ENCODE data around the gene UTP18. TPM values are rescaled to one million over a fixed set of nuclear protein-coding genes. Genes with fewer than 3 reads are reported as not detected.

Gene UTP18
- 33.6 and 42.7 TPM in 2 replicates for total RNA-seq

GRCh38 chr17:51260237-51261023 lies at the start of gene UTP18:
Gene UTP18, plus strand, starts transcription at chr17:51260546. Its CDS starts 39 bp downstream, at chr17:51260585.

GRCh38 chr17:51259564-51260236 lies 646 bp upstream of the UTP18 start, which contains the start of gene MBTD1:
Gene MBTD1, minus strand, starts transcription at chr17:51260049. Its CDS starts 34,888 bp downstream, at chr17:51225161.

Other genes starting within 250 kb of the UTP18 start
- gene SPAG9, start 139.7 kb upstream of the UTP18 start, total RNA-seq: 90.3 and 131 TPM in 2 replicates
- gene NME1, start 107.0 kb upstream of the UTP18 start, total RNA-seq: 131 and 137 TPM in 2 replicates
- gene NME2, start 94.1 kb upstream of the UTP18 start, total RNA-seq: 450 and 894 TPM in 2 replicates
- gene MBTD1, start 497 bp upstream of the UTP18 start, total RNA-seq: 10.1 and 10.7 TPM in 2 replicates

All from smooth muscle cell of the umbilical artery (primary cell).